ENCODE measurements around the gene MIGA1.
"Not testable (repeated sequence)": the region's sequence is repeated elsewhere in the genome, so short reads cannot be mapped to it uniquely, and the experiment has no call there.

MIGA1 gene

DNA sequence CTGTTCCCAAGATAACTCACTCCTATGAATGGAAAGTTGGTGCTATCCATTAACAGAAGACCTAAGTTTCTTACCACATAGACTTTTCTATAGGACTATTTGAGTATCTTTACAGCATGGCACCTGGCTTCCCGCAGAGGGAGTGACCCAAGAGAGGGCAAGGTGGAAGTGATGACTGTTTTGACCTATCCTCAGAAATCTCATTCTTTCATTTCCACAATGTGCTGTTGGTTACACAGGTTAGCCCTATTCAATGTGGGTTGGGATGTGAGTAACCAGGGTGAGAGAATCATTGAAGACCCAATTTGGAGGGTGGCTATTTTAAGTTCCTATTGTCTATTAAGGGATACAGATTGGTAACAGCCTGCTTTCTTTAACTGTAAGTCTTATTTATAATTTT is 70.6 kb downstream of the MIGA1 start:
- DNase-seq (ENCODE audit: low spot score), result no peak

GRCh38 chr1:77857552-77857951 is 78.1 kb downstream of the MIGA1 start:
- no peak for DNase-seq (ENCODE audit: low spot score)

- DNase-seq (ENCODE audit: low spot score), result no peak
These were observed 79.3 kb downstream of the MIGA1 start for GRCh38 chr1:77858725-77859124.

- no peak for DNase-seq (ENCODE audit: low spot score)
These were observed 79.8 kb downstream of the MIGA1 start for GRCh38 chr1:77859248-77859647.

DNA sequence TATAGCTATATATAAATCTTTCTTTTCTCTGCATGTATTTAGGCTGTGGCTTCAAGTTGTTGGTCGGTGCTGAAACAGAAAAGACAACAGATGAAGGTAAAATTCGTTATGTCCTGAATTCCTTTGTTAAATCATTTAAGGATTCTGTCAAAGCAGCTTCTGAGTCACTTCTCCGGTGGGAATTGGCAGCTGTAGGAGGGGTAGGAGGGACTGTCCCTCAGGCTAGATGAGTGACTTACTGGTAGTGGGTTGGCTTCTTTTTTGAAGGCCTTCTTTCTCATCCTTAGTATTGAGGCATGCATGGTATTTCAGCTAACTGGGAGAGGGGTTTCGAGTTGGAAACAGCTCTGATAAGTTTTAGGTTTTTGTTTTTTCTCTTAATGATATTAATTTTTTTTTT is 86.8 kb downstream of the MIGA1 start:
- no peak for DNase-seq (ENCODE audit: low spot score)

DNA sequence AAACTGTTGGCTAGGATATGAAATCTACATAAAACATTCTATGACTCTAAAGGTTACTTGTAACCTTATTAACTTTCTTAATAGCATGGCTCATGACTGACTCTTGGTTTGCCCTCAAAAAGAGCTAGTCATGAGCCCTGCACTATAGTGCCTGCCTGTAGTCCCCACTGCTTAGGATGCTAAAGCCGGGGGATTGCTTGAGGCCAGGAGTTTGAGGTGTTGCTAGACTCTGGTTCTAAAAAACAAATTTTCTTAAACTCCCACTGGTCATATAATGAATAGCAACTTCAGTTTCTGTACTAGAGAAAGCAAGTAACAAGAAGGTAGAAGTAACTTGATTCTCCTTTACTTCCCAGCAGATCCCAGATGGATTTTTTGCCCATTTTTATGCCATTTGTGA is 93.2 kb downstream of the MIGA1 start:
- no peak for DNase-seq (ENCODE audit: low spot score)

GRCh38 chr1:77873461-77873860 is 94.0 kb downstream of the MIGA1 start:
- DNase-seq (ENCODE audit: low spot score), result no peak

GRCh38 chr1:77874804-77875445 is 95.5 kb downstream of the MIGA1 start:
- no peak for DNase-seq (ENCODE audit: low spot score)

- no peak for DNase-seq (ENCODE audit: low spot score)
These were observed 97.4 kb downstream of the MIGA1 start for GRCh38 chr1:77876884-77877283.

DNA sequence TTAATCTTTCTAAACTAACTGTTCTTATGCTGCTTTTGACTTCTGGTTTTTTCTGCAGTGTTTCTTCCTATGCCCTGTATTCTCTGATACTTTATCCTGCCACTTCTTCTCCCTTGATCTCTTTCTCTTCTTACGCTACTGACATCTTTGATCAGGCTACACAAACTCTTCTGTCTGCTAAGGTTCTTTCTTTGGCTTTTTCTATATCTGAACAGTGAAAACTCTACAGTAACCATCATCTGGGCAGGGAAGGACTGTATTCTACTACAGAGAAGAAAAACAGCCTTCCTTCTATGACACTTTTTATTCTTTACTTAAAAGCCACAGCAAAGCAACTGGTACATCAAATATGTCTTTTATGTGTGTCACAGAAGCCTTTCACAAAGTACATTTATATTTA is 101.6 kb downstream of the MIGA1 start:
- DNase-seq (ENCODE audit: low spot score), result no peak

DNA sequence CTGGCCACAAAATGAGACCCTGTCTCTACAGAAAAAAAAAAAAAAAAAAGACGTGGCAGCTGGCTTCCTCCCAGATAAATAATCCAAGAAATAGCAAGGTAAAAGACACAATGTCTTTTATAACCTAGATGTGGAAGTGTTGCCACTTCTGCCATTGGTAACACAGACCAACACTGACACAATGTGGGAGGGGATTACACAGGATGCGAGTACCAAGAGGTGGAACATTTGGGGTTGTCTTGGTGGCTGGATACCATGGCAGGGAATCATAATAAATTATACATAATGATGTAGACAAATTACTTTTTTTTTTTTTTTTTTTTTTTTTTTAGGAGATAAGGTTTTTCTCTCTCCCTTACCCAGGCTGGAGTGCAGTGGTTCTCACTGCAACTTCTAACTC is 103.0 kb downstream of the MIGA1 start:
- no peak for DNase-seq (ENCODE audit: low spot score)

- DNase-seq (ENCODE audit: low spot score), result no peak
These were observed 108.8 kb downstream of the MIGA1 start, which contains the start of gene NEXN for GRCh38 chr1:77888081-77888780. Gene NEXN, plus strand, starts transcription at chr1:77888624. Its CDS starts 27,483 bp downstream, at chr1:77916107.

DNA sequence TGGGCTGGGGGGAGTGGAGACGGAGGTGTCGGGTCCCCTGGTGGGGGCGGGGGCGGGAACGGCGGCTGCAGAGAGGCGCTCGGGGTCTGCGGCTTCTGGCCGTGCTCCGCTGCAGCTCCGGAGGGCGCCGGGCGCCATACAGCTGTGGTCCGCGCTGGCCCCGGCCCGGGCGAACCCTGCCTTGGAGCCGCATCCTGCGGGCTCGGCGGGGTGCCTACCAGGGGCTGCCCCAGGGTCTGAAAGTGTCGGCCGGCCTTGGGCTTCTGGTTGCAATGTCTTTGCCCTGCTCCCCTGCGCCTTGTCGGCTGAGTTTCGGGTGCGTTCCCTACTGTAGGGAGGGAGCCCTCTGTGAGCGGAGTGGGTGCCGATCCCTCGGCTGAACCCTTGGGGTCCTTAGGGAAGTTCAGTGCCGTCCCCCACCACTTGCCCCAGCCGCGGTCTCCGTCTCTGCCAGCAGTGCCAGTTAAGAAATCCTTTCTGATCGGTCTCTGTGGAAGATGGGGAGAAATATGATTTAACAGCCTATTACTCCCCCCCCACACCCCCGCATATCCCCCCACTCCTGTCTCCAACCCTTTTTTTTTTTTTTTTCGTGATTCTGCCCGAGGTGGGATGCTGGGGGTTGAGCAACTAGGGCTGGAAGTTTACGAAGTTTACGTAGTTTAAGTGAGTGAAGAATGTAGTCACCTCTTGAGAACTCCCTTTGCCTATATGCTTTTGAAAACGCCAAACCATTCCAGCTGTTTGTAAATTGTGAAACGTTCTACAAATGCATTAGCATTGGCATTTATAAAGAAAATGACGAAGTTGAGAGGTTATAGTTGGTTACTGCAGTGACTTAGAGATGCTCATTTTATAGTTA is 109.6 kb downstream of the MIGA1 start:
- no peak for DNase-seq (ENCODE audit: low spot score)

DNA sequence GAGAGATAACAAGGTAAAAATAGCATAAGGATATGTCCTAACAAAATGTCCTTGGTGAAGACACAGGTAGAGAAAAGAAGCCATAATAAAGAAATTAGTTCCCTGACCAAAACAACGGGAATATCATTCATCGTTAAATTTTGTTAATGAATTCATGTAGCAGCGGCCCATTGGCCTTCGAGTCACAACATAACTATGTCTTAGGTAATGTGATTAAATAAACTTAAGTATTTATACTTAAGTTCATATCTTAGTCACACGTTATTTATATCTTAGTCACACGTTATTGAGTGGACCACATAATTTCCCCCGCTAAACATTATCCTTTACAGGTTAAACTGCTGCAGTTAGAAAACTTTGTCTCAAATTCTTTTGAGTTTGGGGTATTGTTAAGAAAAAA is 110.2 kb downstream of the MIGA1 start:
- no peak for DNase-seq (ENCODE audit: low spot score)

- no peak for DNase-seq (ENCODE audit: low spot score)
These were observed 111.8 kb downstream of the MIGA1 start for GRCh38 chr1:77891200-77891599.

GRCh38 chr1:77899647-77900320 is 120.3 kb downstream of the MIGA1 start:
- DNase-seq (ENCODE audit: low spot score), result no peak

GRCh38 chr1:77900687-77901293 is 121.3 kb downstream of the MIGA1 start:
- DNase-seq (ENCODE audit: low spot score), result no peak

DNA sequence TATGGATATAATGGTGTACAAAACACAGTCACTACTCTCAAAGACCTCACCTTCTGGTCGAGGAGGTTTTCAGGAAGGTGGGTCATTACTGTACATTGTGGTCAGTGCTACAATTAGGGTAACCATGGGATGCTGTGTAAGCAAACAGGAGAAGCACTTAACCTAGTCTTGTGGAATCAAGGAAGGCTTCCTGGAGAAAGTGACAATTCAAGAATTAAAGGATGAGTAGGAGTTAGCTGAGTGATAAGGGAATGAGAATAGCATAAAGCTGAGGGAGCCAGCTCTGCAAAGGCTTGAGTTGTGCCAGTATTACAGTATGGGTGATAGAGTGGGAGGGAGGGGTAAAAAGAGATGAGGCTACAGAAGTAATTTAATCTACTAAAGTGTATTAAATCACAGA is 126.2 kb downstream of the MIGA1 start:
- DNase-seq (ENCODE audit: low spot score), result no peak

- no peak for DNase-seq (ENCODE audit: low spot score)
These were observed 126.6 kb downstream of the MIGA1 start for GRCh38 chr1:77906019-77906545.

GRCh38 chr1:77906624-77907023 is 127.2 kb downstream of the MIGA1 start:
- no peak for DNase-seq (ENCODE audit: low spot score)

GRCh38 chr1:77910116-77910515 is 130.7 kb downstream of the MIGA1 start:
- no peak for DNase-seq (ENCODE audit: low spot score)

GRCh38 chr1:77918918-77919317 is 139.5 kb downstream of the MIGA1 start:
- DNase-seq (ENCODE audit: low spot score), result not testable (repeated sequence)
